ENCODE data around the gene SLC8A1.

The SLC8A1 gene

GRCh38 chr2:40126006-40126405 is 325.9 kb downstream of the SLC8A1 start:
- Histone ChIP-seq H2AFZ (ENCODE audit: low read depth, low read length) (no peak overlapping the region), H3K27me3 (ENCODE audit: insufficient read depth, low read length) (no peaks in the 10 kb centered on the region), H3K4me3 (ENCODE audit: low read length) (no peak overlapping the region), H3K36me3 (ENCODE audit: insufficient read depth, low read length) (no peaks in the 10 kb centered on the region), H3K9me3 (ENCODE audit: low read length) (no peaks in the 10 kb centered on the region), H3K4me1 (ENCODE audit: insufficient read depth, low read length) (peaks cover 9% of the 10 kb centered on the region)

GRCh38 chr2:40123746-40124145 is 328.1 kb downstream of the SLC8A1 start:
- Histone ChIP-seq H3K4me3 (ENCODE audit: low read length) (no peak overlapping the region), H3K4me1 (ENCODE audit: insufficient read depth, low read length) (no peaks in the 10 kb centered on the region), H3K27me3 (ENCODE audit: insufficient read depth, low read length) (no peaks in the 10 kb centered on the region), H3K9me3 (ENCODE audit: low read length) (no peaks in the 10 kb centered on the region), H2AFZ (ENCODE audit: low read depth, low read length) (no peak overlapping the region), H3K36me3 (ENCODE audit: insufficient read depth, low read length) (no peaks in the 10 kb centered on the region)

GRCh38 chr2:40123326-40123725 is 328.6 kb downstream of the SLC8A1 start:
- H3K27me3 ChIP-seq (ENCODE audit: insufficient read depth, low read length), result no peaks in the 10 kb centered on the region
- no peak overlapping the region for H3K4me3 ChIP-seq (ENCODE audit: low read length)
- no peaks in the 10 kb centered on the region for H3K36me3 ChIP-seq (ENCODE audit: insufficient read depth, low read length)
- no peak overlapping the region for H2AFZ ChIP-seq (ENCODE audit: low read depth, low read length)
- H3K9me3 ChIP-seq (ENCODE audit: low read length), result no peaks in the 10 kb centered on the region
- H3K4me1 ChIP-seq (ENCODE audit: insufficient read depth, low read length), result no peaks in the 10 kb centered on the region

GRCh38 chr2:40120957-40121356 is 330.9 kb downstream of the SLC8A1 start:
- no peaks in the 10 kb centered on the region for H3K27me3 ChIP-seq (ENCODE audit: insufficient read depth, low read length)
- H3K4me1 ChIP-seq (ENCODE audit: insufficient read depth, low read length), result no peaks in the 10 kb centered on the region
- H3K4me3 ChIP-seq (ENCODE audit: low read length), result no peak overlapping the region
- no peak overlapping the region for H2AFZ ChIP-seq (ENCODE audit: low read depth, low read length)
- no peaks in the 10 kb centered on the region for H3K36me3 ChIP-seq (ENCODE audit: insufficient read depth, low read length)
- no peaks in the 10 kb centered on the region for H3K9me3 ChIP-seq (ENCODE audit: low read length)

- Histone ChIP-seq H3K4me3 (ENCODE audit: low read length) (no peak overlapping the region), H3K27me3 (ENCODE audit: insufficient read depth, low read length) (no peaks in the 10 kb centered on the region), H3K9me3 (ENCODE audit: low read length) (no peaks in the 10 kb centered on the region), H3K4me1 (ENCODE audit: insufficient read depth, low read length) (no peaks in the 10 kb centered on the region), H2AFZ (ENCODE audit: low read depth, low read length) (no peak overlapping the region), H3K36me3 (ENCODE audit: insufficient read depth, low read length) (no peaks in the 10 kb centered on the region)
Observed at GRCh38 chr2:40120026-40120425, 331.9 kb downstream of the SLC8A1 start.

- Histone ChIP-seq H3K27me3 (ENCODE audit: insufficient read depth, low read length) (no peaks in the 10 kb centered on the region), H3K36me3 (ENCODE audit: insufficient read depth, low read length) (no peaks in the 10 kb centered on the region), H2AFZ (ENCODE audit: low read depth, low read length) (no peak overlapping the region), H3K4me3 (ENCODE audit: low read length) (no peak overlapping the region), H3K9me3 (ENCODE audit: low read length) (no peaks in the 10 kb centered on the region), H3K4me1 (ENCODE audit: insufficient read depth, low read length) (no peaks in the 10 kb centered on the region)
Observed at GRCh38 chr2:40118622-40119021, 333.3 kb downstream of the SLC8A1 start.

- Histone ChIP-seq H3K36me3 (ENCODE audit: insufficient read depth, low read length) (no peaks in the 10 kb centered on the region), H3K9me3 (ENCODE audit: low read length) (no peaks in the 10 kb centered on the region), H3K27me3 (ENCODE audit: insufficient read depth, low read length) (no peaks in the 10 kb centered on the region), H3K4me3 (ENCODE audit: low read length) (no peak overlapping the region), H2AFZ (ENCODE audit: low read depth, low read length) (no peak overlapping the region), H3K4me1 (ENCODE audit: insufficient read depth, low read length) (no peaks in the 10 kb centered on the region)
Observed at GRCh38 chr2:40115894-40116293, 336.0 kb downstream of the SLC8A1 start.

GRCh38 chr2:40115348-40115747 is 336.5 kb downstream of the SLC8A1 start:
- Histone ChIP-seq H3K27me3 (ENCODE audit: insufficient read depth, low read length) (no peaks in the 10 kb centered on the region), H3K9me3 (ENCODE audit: low read length) (no peaks in the 10 kb centered on the region), H3K4me1 (ENCODE audit: insufficient read depth, low read length) (no peaks in the 10 kb centered on the region), H3K4me3 (ENCODE audit: low read length) (no peak overlapping the region), H2AFZ (ENCODE audit: low read depth, low read length) (no peak overlapping the region), H3K36me3 (ENCODE audit: insufficient read depth, low read length) (no peaks in the 10 kb centered on the region)

- H3K4me3 ChIP-seq (ENCODE audit: low read length), result no peak overlapping the region
- no peak overlapping the region for H2AFZ ChIP-seq (ENCODE audit: low read depth, low read length)
- no peaks in the 10 kb centered on the region for H3K4me1 ChIP-seq (ENCODE audit: insufficient read depth, low read length)
- H3K36me3 ChIP-seq (ENCODE audit: insufficient read depth, low read length), result no peaks in the 10 kb centered on the region
- no peaks in the 10 kb centered on the region for H3K9me3 ChIP-seq (ENCODE audit: low read length)
- H3K27me3 ChIP-seq (ENCODE audit: insufficient read depth, low read length), result no peaks in the 10 kb centered on the region
Observed at GRCh38 chr2:40113997-40114396, 337.9 kb downstream of the SLC8A1 start.

GRCh38 chr2:40113272-40113968 is 338.5 kb downstream of the SLC8A1 start:
- no peak overlapping the region for H3K4me3 ChIP-seq (ENCODE audit: low read length)
- H2AFZ ChIP-seq (ENCODE audit: low read depth, low read length), result no peak overlapping the region
- no peaks in the 10 kb centered on the region for H3K4me1 ChIP-seq (ENCODE audit: insufficient read depth, low read length)
- no peaks in the 10 kb centered on the region for H3K9me3 ChIP-seq (ENCODE audit: low read length)
- H3K36me3 ChIP-seq (ENCODE audit: insufficient read depth, low read length), result no peaks in the 10 kb centered on the region
- no peaks in the 10 kb centered on the region for H3K27me3 ChIP-seq (ENCODE audit: insufficient read depth, low read length)

- no peaks in the 10 kb centered on the region for H3K27me3 ChIP-seq (ENCODE audit: insufficient read depth, low read length)
- H3K9me3 ChIP-seq (ENCODE audit: low read length), result no peaks in the 10 kb centered on the region
- H3K4me1 ChIP-seq (ENCODE audit: insufficient read depth, low read length), result peaks cover 5% of the 10 kb centered on the region
Observed at GRCh38 chr2:40109381-40109780, 342.5 kb downstream of the SLC8A1 start.

GRCh38 chr2:40108851-40109250 is 343.0 kb downstream of the SLC8A1 start:
- Histone ChIP-seq H3K27me3 (ENCODE audit: insufficient read depth, low read length) (no peaks in the 10 kb centered on the region), H3K9me3 (ENCODE audit: low read length) (no peaks in the 10 kb centered on the region), H2AFZ (ENCODE audit: low read depth, low read length) (no peak overlapping the region), H3K36me3 (ENCODE audit: insufficient read depth, low read length) (no peaks in the 10 kb centered on the region), H3K4me1 (ENCODE audit: insufficient read depth, low read length) (peaks cover 5% of the 10 kb centered on the region), H3K4me3 (ENCODE audit: low read length) (no peak overlapping the region)

More at GRCh38 chr2:40109381-40109780, 342.5 kb downstream of the SLC8A1 start:
- Histone ChIP-seq H2AFZ (ENCODE audit: low read depth, low read length) (no peak overlapping the region), H3K4me3 (ENCODE audit: low read length) (no peak overlapping the region), H3K36me3 (ENCODE audit: insufficient read depth, low read length) (no peaks in the 10 kb centered on the region)

GRCh38 chr2:40106061-40106460 is 345.8 kb downstream of the SLC8A1 start:
- no peaks in the 10 kb centered on the region for H3K27me3 ChIP-seq (ENCODE audit: insufficient read depth, low read length)
- no peak overlapping the region for H3K4me3 ChIP-seq (ENCODE audit: low read length)
- H3K36me3 ChIP-seq (ENCODE audit: insufficient read depth, low read length), result no peaks in the 10 kb centered on the region
- peaks cover 29% of the 10 kb centered on the region for H3K4me1 ChIP-seq (ENCODE audit: insufficient read depth, low read length)
- H2AFZ ChIP-seq (ENCODE audit: low read depth, low read length), result no peak overlapping the region
- H3K9me3 ChIP-seq (ENCODE audit: low read length), result no peaks in the 10 kb centered on the region

- peaks cover 32% of the 10 kb centered on the region for H3K4me1 ChIP-seq (ENCODE audit: insufficient read depth, low read length)
- no peak overlapping the region for H3K4me3 ChIP-seq (ENCODE audit: low read length)
- no peaks in the 10 kb centered on the region for H3K36me3 ChIP-seq (ENCODE audit: insufficient read depth, low read length)
- H2AFZ ChIP-seq (ENCODE audit: low read depth, low read length), result no peak overlapping the region
- H3K27me3 ChIP-seq (ENCODE audit: insufficient read depth, low read length), result no peaks in the 10 kb centered on the region
- H3K9me3 ChIP-seq (ENCODE audit: low read length), result no peaks in the 10 kb centered on the region
Observed at GRCh38 chr2:40105593-40105992, 346.3 kb downstream of the SLC8A1 start.
